Omental fat pad (tissue), 4 donors: ENCODE results near the gene FBXL15. TPM values are rescaled to one million over a fixed set of nuclear protein-coding genes. Genes with fewer than 3 reads are reported as not detected.

Experiments
- ATAC-seq: fragments of 150-250 bp; one replicate; pipeline ENCODE4 v1.9.1; 2016; ENCODE audit warnings: mild to moderate bottlenecking, moderate library complexity; ENCODE audit not compliant: low FRiP score
- DNase-seq: peaks from one replicate; pipeline ENCODE4 v3.0.0-alpha.2; 2019; ENCODE audit warnings: low spot score
- total RNA-seq, 4 donors: library from RNA; depleted of rRNA; stranded (reverse); fragments of >200 nt; gene quantifications; one replicate each; pipeline ENCODE4 v1.1.0, GENCODE V29; 2016
- TF ChIP-seq, protein P1 (sequence below), 3 donors: fragments of 450-650 bp; IDR thresholded peaks; one replicate each; pipeline ENCODE4 v1.5.1; 2016 to 2017; ENCODE audit warnings: antibody characterized with exemption in 3 of 3, mild to moderate bottlenecking in 3 of 3, moderate library complexity in 2 of 3

The FBXL15 gene
- total RNA-seq, 4 donors from 2014 or later: 11.7 to 16.8 (median 15.0) TPM

DNA sequence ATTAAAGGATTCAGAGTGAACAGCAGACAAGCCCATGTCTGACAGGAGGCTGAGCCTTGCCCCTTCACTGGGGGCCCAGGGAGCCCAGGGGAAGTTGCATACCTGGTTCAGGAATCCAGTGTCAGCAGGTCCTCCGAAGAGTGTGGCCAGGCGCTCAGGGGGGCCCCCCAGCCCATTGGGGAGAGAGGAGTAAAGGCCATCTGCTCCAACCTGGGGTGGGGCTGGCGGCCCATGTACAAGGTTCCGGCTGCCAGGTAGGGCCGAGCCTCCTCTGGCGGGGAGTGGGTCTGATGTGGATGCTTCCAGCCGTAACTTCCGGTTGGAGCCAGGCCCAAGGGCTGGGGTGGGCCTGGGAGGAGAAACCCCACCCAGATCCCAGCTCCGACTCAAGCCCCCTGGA is 4.4 kb upstream of the FBXL15 start:
- no peak for ATAC-seq
- TF ChIP-seq, protein P1, sequence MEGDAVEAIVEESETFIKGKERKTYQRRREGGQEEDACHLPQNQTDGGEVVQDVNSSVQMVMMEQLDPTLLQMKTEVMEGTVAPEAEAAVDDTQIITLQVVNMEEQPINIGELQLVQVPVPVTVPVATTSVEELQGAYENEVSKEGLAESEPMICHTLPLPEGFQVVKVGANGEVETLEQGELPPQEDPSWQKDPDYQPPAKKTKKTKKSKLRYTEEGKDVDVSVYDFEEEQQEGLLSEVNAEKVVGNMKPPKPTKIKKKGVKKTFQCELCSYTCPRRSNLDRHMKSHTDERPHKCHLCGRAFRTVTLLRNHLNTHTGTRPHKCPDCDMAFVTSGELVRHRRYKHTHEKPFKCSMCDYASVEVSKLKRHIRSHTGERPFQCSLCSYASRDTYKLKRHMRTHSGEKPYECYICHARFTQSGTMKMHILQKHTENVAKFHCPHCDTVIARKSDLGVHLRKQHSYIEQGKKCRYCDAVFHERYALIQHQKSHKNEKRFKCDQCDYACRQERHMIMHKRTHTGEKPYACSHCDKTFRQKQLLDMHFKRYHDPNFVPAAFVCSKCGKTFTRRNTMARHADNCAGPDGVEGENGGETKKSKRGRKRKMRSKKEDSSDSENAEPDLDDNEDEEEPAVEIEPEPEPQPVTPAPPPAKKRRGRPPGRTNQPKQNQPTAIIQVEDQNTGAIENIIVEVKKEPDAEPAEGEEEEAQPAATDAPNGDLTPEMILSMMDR (IDR thresholded peaks at IDR 0.05): no peak
- DNase-seq: no peak

GRCh38 chr10:102416695-102417094 is 3.9 kb upstream of the FBXL15 start:
- DNase-seq: no peak
- TF ChIP-seq, protein P1 (IDR thresholded peaks at IDR 0.05): no peak
- no peak for ATAC-seq

DNA sequence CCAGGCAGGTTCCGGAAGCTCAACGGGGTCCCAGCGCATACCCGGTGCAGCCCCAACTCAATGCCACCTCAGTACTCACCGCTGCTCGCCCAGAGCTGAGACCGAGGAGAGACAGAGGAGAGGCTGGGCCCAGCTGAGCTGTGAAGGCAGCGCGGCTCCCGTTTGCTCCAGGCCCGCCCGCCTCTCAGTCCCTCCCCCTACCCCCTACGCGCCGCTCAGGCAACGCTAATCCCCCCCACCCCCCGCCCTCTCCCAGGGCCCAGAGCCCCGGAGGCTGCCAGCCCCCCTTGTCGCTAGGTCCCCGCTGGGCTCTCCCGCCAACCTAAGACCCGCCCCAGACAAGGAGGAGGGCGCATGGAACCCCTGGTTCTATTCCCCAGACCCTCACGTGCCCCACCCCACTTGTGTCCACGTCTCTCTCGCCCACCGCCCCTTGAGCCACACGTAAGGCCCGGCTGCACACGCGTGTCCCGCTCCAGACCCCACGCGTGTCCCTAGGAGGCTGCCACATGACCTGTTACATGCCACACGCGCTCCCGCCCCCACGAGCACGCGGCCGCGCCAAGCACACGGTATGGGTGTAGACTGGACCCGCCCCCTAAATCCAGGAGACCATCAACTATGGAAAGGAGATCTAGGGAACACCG is 1.9 kb upstream of the FBXL15 start, which contains the start of gene PSD:
PSD (minus strand) TSS at position 164 of the 647 bp plus-strand sequence. CDS start 1,747 bp downstream, outside the sequence.
- ATAC-seq: no peak
- TF ChIP-seq, protein P1 (IDR thresholded peaks at IDR 0.05): no peak
- DNase-seq: no peak

GRCh38 chr10:102419269-102420180 is 1.1 kb upstream of the FBXL15 start:
- TF ChIP-seq, protein P1 (IDR thresholded peaks at IDR 0.05): no peak
- ATAC-seq (no peak), DNase-seq (no peak)

- TF ChIP-seq, protein P1 (IDR thresholded peaks at IDR 0.05): no peak
- no peak for DNase-seq
- no peak for ATAC-seq
These were observed 389 bp upstream of the FBXL15 start for GRCh38 chr10:102420181-102420713.

DNA sequence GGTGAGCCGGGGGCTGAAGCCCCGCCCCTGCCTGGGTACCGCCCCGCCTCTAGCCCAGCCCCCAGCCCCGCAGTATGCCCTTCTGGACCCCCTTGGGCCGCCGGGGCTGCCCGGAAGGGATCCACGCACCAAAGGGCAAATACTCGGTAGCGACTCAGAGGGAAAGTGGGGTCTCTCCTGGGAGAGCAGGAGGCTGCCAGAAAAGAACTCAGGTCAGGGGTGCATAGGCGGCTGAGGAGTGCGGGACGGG is 796 bp downstream of the FBXL15 start:
- TF ChIP-seq, protein P1 (IDR thresholded peaks at IDR 0.05): no peak
- no peak for DNase-seq
- no peak for ATAC-seq
